Effector memory CD4-positive, alpha-beta T cell (primary cell): Measurements from ENCODE around the gene SPSB2.
"Not testable (repeated sequence)": the region's sequence is repeated elsewhere in the genome, so short reads cannot be mapped to it uniquely, and the experiment has no call there.

ENCODE experiments used
- DNase-seq, 3 donors: peaks; one replicate each; pipeline ENCODE4 v3.0.0-alpha.2; 2020
- H3K27ac ChIP-seq: 2 replicates; pipeline ENCODE4 v1.7.0; 2013; ENCODE audit warnings: mild to moderate bottlenecking, low read length, moderate library complexity; ENCODE audit not compliant: insufficient read depth, poor library complexity, severe bottlenecking
- H3K27me3 ChIP-seq: replicated peaks from 2 replicates; pipeline ENCODE4 v1.7.0; 2013; ENCODE audit warnings: mild to moderate bottlenecking, low read length; ENCODE audit not compliant: insufficient read depth, control insufficient read depth, poor library complexity, severe bottlenecking
- H3K36me3 ChIP-seq: 2 replicates; pipeline ENCODE4 v1.7.0; 2013; ENCODE audit warnings: mild to moderate bottlenecking, low read length, moderate library complexity; ENCODE audit not compliant: control insufficient read depth, insufficient read depth
- H3K4me1 ChIP-seq: 2 replicates; pipeline ENCODE4 v1.7.0; 2013; ENCODE audit warnings: low read length, mild to moderate bottlenecking; ENCODE audit not compliant: control insufficient read depth, insufficient read depth, poor library complexity, severe bottlenecking
- H3K4me3 ChIP-seq: 2 replicates; pipeline ENCODE4 v1.7.0; 2013; ENCODE audit warnings: low read length, low read depth, mild to moderate bottlenecking; ENCODE audit not compliant: insufficient read depth, poor library complexity, severe bottlenecking
- H3K9me3 ChIP-seq: 2 replicates; pipeline ENCODE4 v1.7.0; 2013; ENCODE audit warnings: mild to moderate bottlenecking, low read length, moderate library complexity; ENCODE audit not compliant: control insufficient read depth

SPSB2 gene

DNA sequence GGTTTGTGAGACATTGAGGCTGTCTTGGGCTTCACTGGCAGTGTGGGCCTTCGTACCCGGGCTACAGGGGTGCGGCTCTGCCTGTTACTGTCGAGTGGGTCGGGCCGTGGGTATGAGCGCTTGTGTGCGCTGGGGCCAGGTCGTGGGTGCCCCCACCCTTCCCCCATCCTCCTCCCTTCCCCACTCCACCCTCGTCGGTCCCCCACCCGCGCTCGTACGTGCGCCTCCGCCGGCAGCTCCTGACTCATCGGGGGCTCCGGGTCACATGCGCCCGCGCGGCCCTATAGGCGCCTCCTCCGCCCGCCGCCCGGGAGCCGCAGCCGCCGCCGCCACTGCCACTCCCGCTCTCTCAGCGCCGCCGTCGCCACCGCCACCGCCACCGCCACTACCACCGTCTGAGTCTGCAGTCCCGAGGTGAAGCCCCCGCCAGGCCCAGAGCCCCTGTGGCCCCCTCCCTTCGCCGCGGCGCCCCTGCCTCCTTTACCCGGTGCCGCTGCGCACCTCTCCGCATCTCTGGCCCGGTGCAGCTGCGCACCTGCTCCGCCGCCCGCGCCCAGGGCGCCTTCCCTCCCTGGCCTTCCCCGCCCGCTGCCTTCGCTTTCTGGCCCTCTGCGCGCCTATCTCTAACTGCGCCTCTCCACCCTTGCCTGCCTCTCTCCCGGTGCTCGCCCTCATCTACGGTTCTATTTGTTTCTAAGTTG, 41.3 kb upstream of the SPSB2 start, which contains the start of gene ENO2:
ENO2 (plus strand) TSS at position 335 of the 701 bp plus-strand sequence. CDS start 1,253 bp downstream, outside the sequence.
- peaks cover 12% of the 10 kb centered on the region for H3K36me3 ChIP-seq
- no peaks in the 10 kb centered on the region for H3K9me3 ChIP-seq
- peak within 1 kb of the TSS; percentile 56 for H3K4me3 ChIP-seq
- H3K27me3 ChIP-seq, result no peaks in the 10 kb centered on the region
- H3K4me1 ChIP-seq, result peaks cover 18% of the 10 kb centered on the region
- H3K27ac ChIP-seq, result peak within 1 kb of the TSS; percentile 89
- DNase-seq, result peak; percentile 76 to 88 (median 83)

DNA sequence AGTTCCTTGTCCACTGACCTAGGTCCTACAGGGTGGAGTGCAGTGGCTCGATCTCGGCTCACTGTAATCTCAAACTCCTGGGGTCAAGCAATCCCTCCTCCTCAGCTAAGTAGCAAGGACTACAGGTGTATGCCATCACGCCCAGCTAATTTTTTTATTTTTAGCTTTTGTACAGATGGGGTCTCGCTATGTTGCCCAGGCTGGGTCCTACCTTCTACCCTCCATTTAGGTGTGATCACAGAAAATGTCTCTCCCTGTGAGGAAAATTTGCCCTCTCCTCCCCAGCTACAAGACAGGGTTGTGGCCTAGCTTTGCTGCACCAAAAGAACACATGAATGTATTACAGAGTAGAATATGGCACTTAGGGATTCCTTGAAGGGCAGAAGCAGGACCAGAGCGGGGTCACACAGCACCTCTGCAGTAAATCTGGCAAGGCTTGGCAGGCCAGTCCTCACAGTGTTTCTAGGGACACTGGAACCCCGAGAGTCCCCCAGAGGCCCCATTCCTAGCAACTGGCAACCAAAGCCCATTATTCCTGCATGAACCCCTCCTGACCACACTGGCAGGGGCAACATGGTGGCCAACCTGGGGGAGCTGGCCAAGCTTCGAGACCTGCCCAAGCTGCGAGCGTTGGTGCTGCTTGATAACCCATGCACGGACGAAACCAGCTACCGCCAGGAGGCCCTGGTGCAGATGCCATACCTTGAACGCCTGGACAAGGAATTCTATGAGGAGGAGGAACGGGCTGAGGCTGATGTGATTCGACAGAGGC, 39.2 kb upstream of the SPSB2 start:
- H3K36me3 ChIP-seq, result peaks cover 9% of the 10 kb centered on the region
- no peak overlapping the region for H3K4me3 ChIP-seq
- DNase-seq, result no peak
- H3K4me1 ChIP-seq, result peaks cover 18% of the 10 kb centered on the region
- no peaks in the 10 kb centered on the region for H3K27me3 ChIP-seq
- H3K9me3 ChIP-seq, result no peaks in the 10 kb centered on the region
- H3K27ac ChIP-seq, result no peak overlapping the region

DNA sequence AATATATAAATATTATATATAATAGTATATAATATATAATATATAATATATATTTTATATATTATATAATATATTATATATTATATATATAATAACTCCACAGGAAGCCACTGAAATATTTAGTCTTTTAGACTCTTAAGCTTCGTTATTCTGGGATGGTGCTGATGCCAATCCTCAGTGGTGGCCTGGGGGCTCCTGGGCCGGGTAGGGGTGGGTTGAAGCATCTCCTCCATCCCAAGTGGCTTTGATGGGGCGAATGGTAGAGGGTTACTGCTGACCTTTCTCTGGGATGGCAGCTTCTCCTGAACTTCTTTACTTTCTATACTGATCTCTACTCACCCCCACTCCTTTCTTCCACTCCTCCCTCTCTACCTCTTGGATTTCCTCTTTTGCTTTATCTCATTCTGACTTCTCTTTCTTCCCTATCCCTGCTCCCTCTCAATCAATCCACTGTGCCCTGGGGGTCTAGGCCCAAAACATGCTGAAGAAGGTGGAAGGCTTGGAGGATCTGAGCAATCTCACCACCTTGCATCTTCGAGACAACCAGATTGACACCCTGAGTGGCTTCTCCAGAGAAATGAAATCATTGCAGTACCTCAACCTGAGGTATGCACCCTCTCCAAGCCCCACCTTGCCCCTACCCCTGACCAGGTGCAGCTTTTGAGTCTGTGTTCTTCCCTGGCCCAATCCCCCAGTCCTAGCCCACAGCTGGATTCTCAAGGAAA, 36.5 kb upstream of the SPSB2 start:
- DNase-seq, result no peak
- H3K27ac ChIP-seq, result no peak overlapping the region
- peaks cover 13% of the 10 kb centered on the region for H3K4me1 ChIP-seq
- no peaks in the 10 kb centered on the region for H3K9me3 ChIP-seq
- no peak overlapping the region for H3K4me3 ChIP-seq
- no peaks in the 10 kb centered on the region for H3K36me3 ChIP-seq
- no peaks in the 10 kb centered on the region for H3K27me3 ChIP-seq

DNA sequence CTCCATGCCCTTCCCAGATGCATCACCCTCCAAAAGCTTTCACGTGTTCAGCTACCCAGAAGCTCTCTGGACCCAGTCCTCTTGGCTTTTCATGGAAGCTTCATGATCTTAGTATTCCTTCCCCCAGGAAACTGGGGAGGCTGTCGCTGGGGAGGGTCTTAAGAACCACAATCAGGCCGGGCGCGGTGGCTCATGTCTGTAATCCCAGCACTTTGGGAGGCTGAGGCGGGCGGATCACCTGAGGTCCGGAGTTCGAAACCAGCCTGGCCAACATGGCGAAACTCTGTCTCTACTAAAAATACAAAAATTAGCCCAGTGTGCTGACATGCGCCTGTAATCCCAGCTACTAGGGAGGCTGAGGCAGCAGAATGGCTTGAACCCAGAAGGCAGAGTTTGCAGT, 35.0 kb upstream of the SPSB2 start:
- H3K27ac ChIP-seq, H3K4me1 ChIP-seq, H3K4me3 ChIP-seq, H3K36me3 ChIP-seq, H3K27me3 ChIP-seq, H3K9me3 ChIP-seq, DNase-seq: not testable (repeated sequence)

DNA sequence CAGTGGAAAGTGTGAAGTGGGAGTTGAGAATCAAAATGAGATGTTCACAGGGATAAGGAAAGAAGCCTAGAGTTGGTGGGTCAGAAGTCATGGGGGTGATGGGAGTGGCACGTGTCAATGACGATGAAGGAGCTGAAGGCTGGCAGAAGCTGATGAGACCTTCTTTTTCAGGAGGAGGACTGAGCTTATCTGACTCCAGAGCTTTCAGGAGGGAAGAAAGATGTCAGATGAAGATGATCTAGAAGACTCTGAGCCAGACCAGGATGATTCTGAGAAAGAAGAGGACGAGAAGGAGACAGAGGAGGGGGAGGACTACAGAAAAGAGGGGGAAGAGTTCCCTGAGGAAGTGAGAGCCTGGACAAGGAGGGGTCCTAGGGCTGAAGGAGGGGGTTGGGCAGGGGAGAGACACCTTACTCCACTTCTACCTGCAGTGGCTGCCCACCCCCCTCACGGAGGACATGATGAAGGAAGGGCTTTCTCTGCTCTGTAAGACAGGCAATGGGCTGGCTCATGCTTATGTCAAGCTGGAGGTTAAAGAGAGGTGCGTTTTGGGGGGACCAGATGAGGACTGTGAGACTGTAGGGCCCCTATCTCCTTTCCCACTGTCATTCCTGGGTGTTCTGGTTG, 32.4 kb upstream of the SPSB2 start:
- no peak overlapping the region for H3K4me3 ChIP-seq
- peak overlapping the region; percentile 91 for H3K27ac ChIP-seq

DNA sequence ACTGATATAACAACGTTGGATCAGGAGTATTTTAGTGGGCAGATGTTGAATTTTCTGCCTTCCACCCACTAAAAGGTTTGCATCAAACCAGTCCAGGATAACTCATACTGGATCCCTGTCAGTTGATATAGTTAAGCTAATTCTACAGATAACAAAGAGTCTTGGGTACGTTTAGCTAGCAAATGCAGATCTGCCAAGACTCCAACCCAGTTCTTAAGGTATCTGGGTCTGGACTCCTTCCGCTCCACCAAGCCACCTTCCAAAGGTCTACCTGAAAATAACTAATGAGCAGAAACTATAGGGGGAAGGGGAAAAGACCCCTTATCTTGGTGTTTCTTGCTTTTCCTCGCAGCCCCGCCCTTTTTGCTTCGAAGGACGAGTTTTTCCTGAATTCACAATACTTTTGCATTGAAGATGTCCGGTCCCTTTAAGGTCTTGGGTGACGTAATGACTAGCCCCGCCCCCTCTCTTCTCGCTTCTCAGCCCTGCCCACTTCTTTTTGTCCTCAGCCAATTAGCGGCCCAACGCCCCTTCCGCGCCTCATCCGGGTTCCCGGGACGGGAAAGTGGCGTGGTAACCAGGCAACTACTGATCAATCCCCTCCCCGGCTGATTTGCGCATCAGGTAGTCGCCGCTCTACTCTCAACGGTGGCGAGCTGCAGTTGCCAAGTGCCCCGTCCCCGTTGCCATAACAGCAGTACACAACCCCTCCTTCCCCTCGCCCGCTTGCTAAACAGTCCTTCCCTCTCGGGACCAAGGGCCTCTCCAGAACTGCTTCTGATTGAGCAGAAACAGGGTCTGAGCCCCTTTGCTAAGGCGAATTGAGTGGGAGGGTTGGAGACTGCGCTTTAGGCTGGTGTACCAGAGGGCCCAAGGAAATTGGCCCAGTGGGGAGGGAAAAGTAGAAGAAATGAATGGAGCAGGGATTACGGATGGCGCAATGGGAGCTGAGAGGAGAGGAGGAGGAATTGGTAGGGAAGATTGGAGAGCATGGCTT, 31.5 kb upstream of the SPSB2 start, which contains the start of gene LRRC23:
LRRC23 (plus strand) TSS at position 543 of the 997 bp plus-strand sequence. CDS start 812 bp downstream, outside the sequence.
- Histone ChIP-seq H3K36me3 (no peaks in the 10 kb centered on the region), H3K4me1 (peaks cover 7% of the 10 kb centered on the region), H3K9me3 (no peaks in the 10 kb centered on the region), H3K27me3 (no peaks in the 10 kb centered on the region), H3K4me3 (peak within 1 kb of the TSS; percentile 59), H3K27ac (peak within 1 kb of the TSS; percentile 91)
- peak; percentile 98 to 99 (median 98) for DNase-seq

More for the DNA sequence above, 32.4 kb upstream of the SPSB2 start:
- H3K36me3 ChIP-seq, result no peaks in the 10 kb centered on the region
- no peaks in the 10 kb centered on the region for H3K27me3 ChIP-seq
- peaks cover 7% of the 10 kb centered on the region for H3K4me1 ChIP-seq
- no peak for DNase-seq
- H3K9me3 ChIP-seq, result no peaks in the 10 kb centered on the region

DNA sequence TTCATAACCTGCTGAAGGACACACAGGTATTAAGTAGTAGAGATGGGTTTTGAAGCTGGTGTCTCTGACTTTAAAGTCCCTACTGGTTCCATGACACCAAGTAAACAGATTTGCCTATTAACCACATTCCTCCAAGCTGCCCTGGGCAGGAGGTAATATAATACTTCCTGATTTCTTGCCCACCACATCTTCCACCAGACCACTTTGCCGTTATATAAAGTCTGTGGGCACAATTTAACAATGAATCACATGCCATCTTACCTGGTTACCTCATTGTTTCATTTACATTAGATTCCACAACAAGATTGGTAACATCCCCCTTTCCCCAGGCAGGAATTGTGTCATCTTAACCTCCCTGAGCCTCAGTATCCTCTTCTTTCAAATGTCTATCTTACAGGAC, 30.6 kb upstream of the SPSB2 start:
- no peak overlapping the region for H3K27ac ChIP-seq
- H3K4me1 ChIP-seq, result peaks cover 7% of the 10 kb centered on the region
- H3K27me3 ChIP-seq, result no peaks in the 10 kb centered on the region
- H3K9me3 ChIP-seq, result no peaks in the 10 kb centered on the region
- H3K36me3 ChIP-seq, result no peaks in the 10 kb centered on the region
- no peak for DNase-seq
- no peak overlapping the region for H3K4me3 ChIP-seq

DNA sequence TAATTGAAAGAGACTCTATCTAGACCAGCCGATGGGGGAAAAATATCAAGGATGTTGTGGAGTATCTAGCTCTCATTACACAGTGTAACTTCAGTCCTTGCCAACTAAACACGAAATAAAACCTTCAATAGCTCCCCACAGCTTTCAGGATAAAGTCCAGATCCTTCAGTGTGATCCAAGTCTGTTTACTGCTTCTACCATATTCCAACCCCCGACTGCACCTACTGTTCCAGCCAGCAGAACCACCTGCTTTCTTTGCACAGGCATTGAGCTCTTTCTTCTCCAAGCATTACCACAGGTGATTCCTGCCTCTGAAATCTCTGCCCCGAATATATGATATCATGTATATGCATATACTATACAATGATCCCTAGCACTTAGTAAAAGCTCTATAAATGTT, 29.3 kb upstream of the SPSB2 start:
- H3K9me3 ChIP-seq, result no peaks in the 10 kb centered on the region
- DNase-seq, result no peak
- no peak overlapping the region for H3K4me3 ChIP-seq
- H3K4me1 ChIP-seq, result peaks cover 7% of the 10 kb centered on the region
- no peaks in the 10 kb centered on the region for H3K27me3 ChIP-seq
- H3K27ac ChIP-seq, result no peak overlapping the region
- no peaks in the 10 kb centered on the region for H3K36me3 ChIP-seq
